ENCODE results near the gene LPCAT1. TPM values are rescaled to one million over a fixed set of nuclear protein-coding genes. Genes with fewer than 3 reads are reported as not detected.

Gene LPCAT1
- total RNA-seq, 2 experiments from 2014 or later, result 94.2 to 102 TPM

- ChIA-PET POLR2A (no interaction called here), CTCF (interaction anchor here (1.6 kb wide), 1 partner anchor 64 kb away, joined by 3 read pairs; no protein-coding TSS in a partner anchor)
Measured at GRCh38 chr5:1443991-1444360, 79.8 kb downstream of the LPCAT1 start.

- ChIA-PET POLR2A (no interaction called here), CTCF (interaction anchor here (1.6 kb wide), 1 partner anchor 63 kb away, joined by 3 read pairs; no protein-coding TSS in a partner anchor)
Measured at GRCh38 chr5:1443171-1443570, 80.6 kb downstream of the LPCAT1 start.

GRCh38 chr5:1442222-1443145, 81.3 kb downstream of the LPCAT1 start:
- ChIA-PET CTCF (interaction anchor here (1.6 kb wide), 1 partner anchor 62 kb away, joined by 3 read pairs; no protein-coding TSS in a partner anchor), POLR2A (no interaction called here)

GRCh38 chr5:1441166-1441865, 82.4 kb downstream of the LPCAT1 start:
- ChIA-PET POLR2A (no interaction called here), CTCF (no interaction called here)

- CTCF ChIA-PET, result no interaction called here
- POLR2A ChIA-PET, result no interaction called here
Measured at GRCh38 chr5:1440098-1440493, 83.7 kb downstream of the LPCAT1 start.

GRCh38 chr5:1439388-1440097, 84.2 kb downstream of the LPCAT1 start:
- CTCF ChIA-PET, result no interaction called here
- POLR2A ChIA-PET, result no interaction called here

GRCh38 chr5:1438871-1439270, 84.9 kb downstream of the LPCAT1 start:
- ChIA-PET CTCF (no interaction called here), POLR2A (no interaction called here)

- CTCF ChIA-PET, result no interaction called here
Measured at GRCh38 chr5:1437876-1438559, 85.7 kb downstream of the LPCAT1 start.

GRCh38 chr5:1437226-1437829, 86.4 kb downstream of the LPCAT1 start:
- CTCF ChIA-PET, result interaction anchor here (0.7 kb wide), 1 partner anchor 40 kb away, joined by 4 read pairs; no protein-coding TSS in a partner anchor
- POLR2A ChIA-PET, result no interaction called here

More at GRCh38 chr5:1437876-1438559, 85.7 kb downstream of the LPCAT1 start:
- POLR2A ChIA-PET, result no interaction called here

- ChIA-PET CTCF (interaction anchor here (0.7 kb wide), 1 partner anchor 40 kb away, joined by 4 read pairs; no protein-coding TSS in a partner anchor), POLR2A (no interaction called here)
Measured at GRCh38 chr5:1436681-1437080, 87.1 kb downstream of the LPCAT1 start.

GRCh38 chr5:1436036-1436435, 87.7 kb downstream of the LPCAT1 start:
- ChIA-PET POLR2A (no interaction called here), CTCF (no interaction called here)

- ChIA-PET CTCF (no interaction called here), POLR2A (no interaction called here)
Measured at GRCh38 chr5:1435369-1435768, 88.4 kb downstream of the LPCAT1 start.

- POLR2A ChIA-PET, result no interaction called here
Measured at GRCh38 chr5:1432296-1432695, 91.5 kb downstream of the LPCAT1 start.

GRCh38 chr5:1431896-1432295, 91.9 kb downstream of the LPCAT1 start:
- ChIA-PET CTCF (no interaction called here), POLR2A (no interaction called here)

More at GRCh38 chr5:1432296-1432695, 91.5 kb downstream of the LPCAT1 start:
- CTCF ChIA-PET, result no interaction called here

- POLR2A ChIA-PET, result no interaction called here
- CTCF ChIA-PET, result no interaction called here
Measured at GRCh38 chr5:1431021-1431811, 92.5 kb downstream of the LPCAT1 start.

GRCh38 chr5:1430121-1430795, 93.5 kb downstream of the LPCAT1 start:
- ChIA-PET POLR2A (no interaction called here), CTCF (no interaction called here)

- CTCF ChIA-PET, result no interaction called here
- POLR2A ChIA-PET, result no interaction called here
Measured at GRCh38 chr5:1429496-1429895, 94.3 kb downstream of the LPCAT1 start.

- POLR2A ChIA-PET, result no interaction called here
- CTCF ChIA-PET, result no interaction called here
Measured at GRCh38 chr5:1429066-1429465, 94.7 kb downstream of the LPCAT1 start.
